Activated gamma-delta T cell (primary cell): ENCODE data around the gene AKNA.

Source experiments
- DNase-seq: peaks from one replicate; lab custom pipeline; 2025; lab: John Stamatoyannopoulos, UW

Gene AKNA

DNA sequence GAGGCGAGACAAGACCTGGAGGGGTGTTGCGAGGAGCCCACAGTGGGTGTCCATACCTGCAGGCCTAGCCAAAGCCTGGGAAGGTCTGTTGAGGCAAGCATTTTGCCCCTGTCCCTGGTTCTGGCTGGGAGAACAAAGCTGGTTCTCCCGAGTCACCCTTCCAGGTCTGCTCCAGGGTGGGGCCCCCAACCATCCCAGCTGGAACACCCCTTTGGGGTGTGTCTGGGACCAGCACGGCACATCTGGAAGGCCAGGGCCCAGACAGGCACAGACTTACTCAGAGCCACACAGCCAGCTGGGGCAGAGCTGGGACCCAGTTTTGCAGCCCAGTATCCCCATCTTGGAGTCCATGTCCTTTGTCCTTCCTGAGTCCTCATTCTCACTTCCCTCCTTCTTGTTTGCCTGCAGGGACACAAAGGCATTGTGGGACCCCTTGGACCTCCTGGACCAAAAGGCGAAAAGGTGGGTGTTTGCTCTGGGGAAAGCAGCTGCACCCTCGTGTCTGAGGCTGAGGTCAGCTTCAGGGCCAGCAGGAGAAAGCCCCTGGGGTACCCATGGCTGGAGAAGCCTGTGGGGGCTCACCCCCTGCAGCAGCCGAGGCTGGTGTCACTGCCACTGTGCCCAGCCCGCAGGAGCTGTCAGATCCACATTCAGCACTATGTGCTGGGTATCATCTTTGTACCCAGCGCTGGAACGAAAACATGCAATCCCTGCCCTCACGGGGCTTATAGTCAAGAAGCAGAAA is 103.3 kb downstream of the AKNA start:
- DNase-seq: no peak
